MV-4-11 (cell line): ENCODE data around the gene DGCR8.
"Not testable (repeated sequence)": the region's sequence is repeated elsewhere in the genome, so short reads cannot be mapped to it uniquely, and the experiment has no call there.

Source experiments
- DNase-seq: peaks from one replicate; lab custom pipeline; 2025; lab: John Stamatoyannopoulos, UW

DGCR8 gene

DNA sequence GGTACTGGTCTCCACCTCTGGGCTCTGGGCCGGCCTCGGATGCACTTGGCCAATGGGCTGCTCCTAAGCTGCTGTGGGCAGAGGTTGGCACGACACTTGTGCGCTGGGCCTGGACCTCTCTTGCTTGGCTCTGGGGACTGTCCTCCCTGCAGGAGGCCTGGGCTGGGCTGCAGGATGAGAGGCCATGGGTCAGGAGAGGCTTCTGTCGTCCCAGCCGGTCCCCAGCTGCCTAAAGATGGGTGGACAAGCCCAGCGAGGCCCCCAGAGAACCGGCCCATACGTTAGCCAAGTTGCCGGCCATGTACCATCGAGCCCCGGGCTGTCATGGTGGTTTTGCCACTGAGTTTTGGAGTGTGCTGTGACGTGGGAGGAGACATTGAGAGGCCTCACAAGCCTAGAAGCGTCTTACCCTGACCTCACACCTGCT, 72.4 kb downstream of the DGCR8 start:
- no peak for DNase-seq

DNA sequence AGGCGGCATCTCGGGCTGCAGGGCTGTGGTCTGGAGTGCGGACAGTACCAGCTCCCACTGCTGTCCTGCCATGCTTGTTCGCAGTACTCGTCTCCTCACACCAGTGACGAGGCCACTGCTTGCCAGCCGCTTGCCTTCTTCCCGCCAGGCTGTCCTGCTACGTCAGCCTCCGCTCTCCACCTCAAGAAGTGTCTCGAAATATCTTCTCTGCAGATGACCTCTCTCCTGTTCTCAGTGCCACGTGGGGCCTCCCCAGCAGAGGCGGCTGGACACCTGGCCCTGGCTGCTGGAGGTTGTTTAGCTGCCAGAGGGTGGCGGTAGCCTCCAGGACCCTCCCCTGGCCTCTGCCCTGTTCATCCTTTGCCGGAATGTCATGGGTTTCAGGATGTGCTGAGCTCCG, 73.9 kb downstream of the DGCR8 start:
- no peak for DNase-seq

- DNase-seq: no peak
Observed at GRCh38 chr22:20154602-20155187, 74.7 kb downstream of the DGCR8 start.

- peak; percentile 63 for DNase-seq
Observed at GRCh38 chr22:20155330-20156041, 75.4 kb downstream of the DGCR8 start.

- DNase-seq: no peak
Observed at GRCh38 chr22:20156042-20156389, 76.0 kb downstream of the DGCR8 start.

- DNase-seq: peak; percentile 61
Observed at GRCh38 chr22:20156611-20157429, 76.8 kb downstream of the DGCR8 start.

DNA sequence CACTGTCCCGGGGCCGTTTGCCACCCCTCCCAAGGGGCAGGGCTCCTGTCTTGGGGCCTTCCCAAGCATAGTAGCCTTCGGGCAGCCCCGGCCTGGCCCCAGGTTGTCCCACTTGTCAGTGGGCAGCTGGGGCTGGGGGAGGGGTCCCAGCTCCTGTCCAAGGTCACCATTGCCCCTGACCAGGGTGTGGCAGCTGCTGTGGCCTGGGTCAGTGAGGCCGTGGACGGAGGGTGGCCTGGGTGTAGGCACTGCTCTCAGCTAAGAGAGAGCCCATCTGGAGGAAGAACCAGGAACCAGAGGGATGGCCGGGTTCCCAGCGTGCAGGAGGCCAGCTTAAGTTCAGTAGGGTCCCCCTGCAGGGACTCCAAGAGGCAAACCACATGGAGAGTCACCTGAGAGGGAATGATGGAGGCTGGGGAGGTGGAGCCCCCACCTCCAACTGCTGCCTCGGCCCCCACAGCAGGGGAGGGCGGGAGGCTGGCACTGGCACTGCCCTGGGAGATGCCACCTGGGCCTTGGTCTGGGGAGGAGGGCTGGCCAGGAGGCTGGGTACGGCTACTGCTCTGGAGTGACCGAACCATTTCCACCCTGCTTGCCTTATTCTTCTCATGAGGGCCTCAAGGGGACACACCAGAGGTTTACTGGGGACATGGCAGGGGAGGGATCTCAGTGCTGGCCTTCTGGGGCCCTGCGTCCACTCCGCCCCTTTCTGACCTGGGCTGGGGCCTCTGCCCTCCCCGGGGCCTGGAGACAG, 77.6 kb downstream of the DGCR8 start:
- no peak for DNase-seq

- no peak for DNase-seq
Observed at GRCh38 chr22:20158391-20159036, 78.5 kb downstream of the DGCR8 start.

- peak; percentile 66 for DNase-seq
Observed at GRCh38 chr22:20159076-20159475, 79.0 kb downstream of the DGCR8 start.

DNA sequence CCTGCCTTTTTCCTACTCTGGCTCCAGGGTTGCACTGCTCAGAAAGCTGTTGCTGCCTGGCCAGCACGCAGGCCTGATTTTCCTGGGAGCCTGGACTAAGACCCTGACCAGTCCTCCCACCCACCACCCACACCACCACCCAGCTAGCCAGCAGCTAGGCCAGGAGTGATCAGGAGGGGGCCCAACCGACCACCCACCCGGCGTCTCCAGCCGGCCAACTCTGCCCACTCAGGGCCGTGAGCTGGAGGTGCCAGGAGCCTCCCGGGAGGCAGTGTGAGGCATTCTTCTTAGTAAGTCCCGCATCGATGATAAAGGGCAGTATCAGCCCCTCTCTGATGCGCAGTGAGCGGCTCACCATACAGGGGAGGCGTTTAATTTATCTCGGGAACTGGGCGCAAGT, 79.5 kb downstream of the DGCR8 start:
- not testable (repeated sequence) for DNase-seq

DNA sequence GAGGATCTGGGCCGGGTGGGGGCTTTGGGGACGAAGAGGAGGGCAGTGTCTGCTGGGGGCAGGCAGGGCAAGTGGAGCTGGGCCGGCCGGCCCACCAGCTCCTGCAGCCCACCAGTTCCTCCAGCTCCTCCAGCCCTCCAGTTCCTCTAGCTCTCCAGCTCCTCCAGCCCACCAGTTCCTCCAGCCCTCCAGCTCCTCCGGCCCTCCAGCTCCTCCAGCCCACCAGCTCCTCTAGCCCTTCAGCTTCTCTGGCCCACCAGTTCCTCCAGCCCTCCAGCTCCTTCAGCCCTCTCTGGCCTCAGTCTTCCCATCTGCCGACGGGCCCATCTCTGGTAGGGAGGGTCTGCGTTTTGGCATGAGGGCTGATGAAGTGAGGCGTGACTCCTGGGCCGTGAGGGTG, 80.0 kb downstream of the DGCR8 start:
- no peak for DNase-seq
